22Rv1 (cell line): ENCODE measurements around the gene POLK.
"Not testable (repeated sequence)": the region's sequence is repeated elsewhere in the genome, so short reads cannot be mapped to it uniquely, and the experiment has no call there.

Experiments
- H3K27ac ChIP-seq: fragments of 450-650 bp; 2 replicates; pipeline ENCODE4 v1.5.1; 2017
- ZFX ChIP-seq: fragments of 450-650 bp; IDR thresholded peaks from 2 replicates; pipeline ENCODE4 v1.6.1; 2017; ENCODE audit warnings: antibody characterized with exemption, borderline replicate concordance
- TF ChIP-seq, protein P1 (sequence below): fragments of 450-650 bp; IDR thresholded peaks from 2 replicates; pipeline ENCODE4 v1.5.1; 2017; ENCODE audit warnings: mild to moderate bottlenecking

POLK gene

GRCh38 chr5:75566710-75567309 lies 55.1 kb downstream of the POLK start:
- no peak for TF ChIP-seq ZFX
- TF ChIP-seq, protein P1, sequence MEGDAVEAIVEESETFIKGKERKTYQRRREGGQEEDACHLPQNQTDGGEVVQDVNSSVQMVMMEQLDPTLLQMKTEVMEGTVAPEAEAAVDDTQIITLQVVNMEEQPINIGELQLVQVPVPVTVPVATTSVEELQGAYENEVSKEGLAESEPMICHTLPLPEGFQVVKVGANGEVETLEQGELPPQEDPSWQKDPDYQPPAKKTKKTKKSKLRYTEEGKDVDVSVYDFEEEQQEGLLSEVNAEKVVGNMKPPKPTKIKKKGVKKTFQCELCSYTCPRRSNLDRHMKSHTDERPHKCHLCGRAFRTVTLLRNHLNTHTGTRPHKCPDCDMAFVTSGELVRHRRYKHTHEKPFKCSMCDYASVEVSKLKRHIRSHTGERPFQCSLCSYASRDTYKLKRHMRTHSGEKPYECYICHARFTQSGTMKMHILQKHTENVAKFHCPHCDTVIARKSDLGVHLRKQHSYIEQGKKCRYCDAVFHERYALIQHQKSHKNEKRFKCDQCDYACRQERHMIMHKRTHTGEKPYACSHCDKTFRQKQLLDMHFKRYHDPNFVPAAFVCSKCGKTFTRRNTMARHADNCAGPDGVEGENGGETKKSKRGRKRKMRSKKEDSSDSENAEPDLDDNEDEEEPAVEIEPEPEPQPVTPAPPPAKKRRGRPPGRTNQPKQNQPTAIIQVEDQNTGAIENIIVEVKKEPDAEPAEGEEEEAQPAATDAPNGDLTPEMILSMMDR, result no peak
- H3K27ac ChIP-seq, result no peak overlapping the region

DNA sequence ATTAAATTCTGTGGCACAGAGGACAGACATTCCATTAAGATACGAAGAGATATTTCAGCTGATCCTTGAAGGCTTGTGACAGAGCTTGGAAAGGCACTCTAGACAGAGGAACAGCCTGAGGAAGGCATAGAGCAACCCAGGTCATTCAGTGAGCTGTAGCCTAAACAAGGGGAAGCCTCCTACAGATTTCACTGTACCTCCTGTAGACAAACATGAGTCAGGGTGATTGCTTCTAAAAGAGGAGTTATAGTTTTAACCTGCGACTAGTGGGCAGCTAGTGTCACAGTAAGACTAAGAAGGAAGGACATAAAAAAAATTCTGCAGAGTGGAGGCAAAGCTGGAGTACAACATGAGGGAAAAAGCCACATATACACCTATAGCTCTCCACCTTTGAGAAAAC lies 56.0 kb downstream of the POLK start:
- H3K27ac ChIP-seq, result no peak overlapping the region
- TF ChIP-seq, protein P1, result no peak
- no peak for TF ChIP-seq ZFX

DNA sequence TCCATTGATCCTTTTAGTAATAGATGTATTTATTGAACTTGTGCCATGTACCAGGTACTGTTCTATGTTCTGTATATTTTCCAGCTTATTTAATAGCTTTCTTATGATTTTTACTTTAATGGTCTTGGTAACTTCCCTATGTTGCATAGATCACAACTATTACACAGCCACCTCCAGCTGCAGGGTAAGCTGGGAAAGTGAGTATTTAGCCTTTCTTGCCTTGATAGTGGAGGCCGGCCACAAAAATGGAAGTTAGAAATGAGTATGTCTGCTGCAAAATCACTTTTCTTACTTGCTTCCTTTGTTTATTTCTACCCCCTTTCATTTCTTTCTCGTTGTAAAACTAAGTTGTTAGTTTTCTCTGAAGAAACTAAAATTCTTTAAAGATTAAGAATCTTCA lies 56.5 kb downstream of the POLK start:
- H3K27ac ChIP-seq, result no peak overlapping the region
- TF ChIP-seq, protein P1, result no peak
- TF ChIP-seq ZFX, result no peak

GRCh38 chr5:75571547-75571946 lies 59.9 kb downstream of the POLK start:
- TF ChIP-seq ZFX, result no peak
- TF ChIP-seq, protein P1, result no peak
- H3K27ac ChIP-seq, result no peak overlapping the region

DNA sequence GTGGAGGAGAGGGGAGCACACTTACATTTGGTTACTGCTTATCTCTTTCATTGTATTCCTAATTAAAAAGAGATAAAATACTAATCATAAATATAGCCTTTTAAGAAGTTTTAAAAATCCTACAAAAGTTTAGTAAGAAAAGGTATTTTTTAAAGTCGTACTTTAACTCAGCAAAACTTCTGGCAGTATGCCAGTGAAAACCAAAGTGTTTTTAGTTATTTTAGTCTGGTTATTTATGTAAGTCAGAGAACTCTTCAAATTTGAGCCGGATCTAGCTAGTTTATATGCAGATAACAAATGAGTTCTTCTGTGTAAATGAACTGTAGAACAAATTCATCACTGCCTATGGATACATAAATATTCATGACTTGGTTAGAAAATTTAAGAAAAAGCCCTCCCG lies 63.1 kb downstream of the POLK start:
- no peak overlapping the region for H3K27ac ChIP-seq
- no peak for TF ChIP-seq ZFX
- TF ChIP-seq, protein P1, result no peak

- H3K27ac ChIP-seq, result not testable (repeated sequence)
Measured at GRCh38 chr5:75578280-75578679, 66.6 kb downstream of the POLK start.

- no peak for TF ChIP-seq ZFX
- TF ChIP-seq, protein P1, result peak; percentile 21; the same call in 1 of the 2 replicates
- no peak overlapping the region for H3K27ac ChIP-seq
Measured at GRCh38 chr5:75584641-75585040, 73.0 kb downstream of the POLK start.

GRCh38 chr5:75588666-75589065 lies 77.0 kb downstream of the POLK start:
- TF ChIP-seq, protein P1, result no peak
- TF ChIP-seq ZFX, result no peak
- no peak overlapping the region for H3K27ac ChIP-seq
